BE2C (cell line): ENCODE data around the gene DARS2. TPM values are rescaled to one million over a fixed set of nuclear protein-coding genes. Genes with fewer than 3 reads are reported as not detected.
A peak's percentile ranks its signal among the peaks of the same experiment; 100 is the strongest.

ENCODE experiments used
- DNase-seq: peaks from one replicate; pipeline ENCODE4 v3.0.0-alpha.2; 2020
- H3K27me3 ChIP-seq: fragments of 250-450 bp; sonication (Bioruptor Pico); 2 replicates; pipeline ENCODE4 v1.5.1; 2020; ENCODE audit warnings: mild to moderate bottlenecking
- H3K36me3 ChIP-seq: fragments of 250-450 bp; sonication (Bioruptor Pico); 2 replicates; pipeline ENCODE4 v1.5.1; 2020; ENCODE audit warnings: mild to moderate bottlenecking
- H3K4me1 ChIP-seq: fragments of 250-450 bp; sonication (Bioruptor Pico); 2 replicates; pipeline ENCODE4 v1.5.1; 2020
- H3K4me3 ChIP-seq: 2 replicates; pipeline ENCODE4 v1.5.1; 2011; ENCODE audit warnings: low read depth, low read length
- H3K9me3 ChIP-seq: fragments of 250-450 bp; sonication (Bioruptor Pico); 2 replicates; pipeline ENCODE4 v1.5.1; 2020
- polyA plus RNA-seq: library from polyadenylated mRNA; unstranded; fragments of >200 nt; gene quantifications from one replicate; pipeline ENCODE4 v1.2.1, GENCODE V29; 2012; ENCODE audit warnings: low read depth, missing spikeins; ENCODE audit not compliant: insufficient read length, insufficient read depth
- TF ChIP-seq, protein P1 (sequence below): IDR thresholded peaks from 2 replicates; pipeline ENCODE4 v1.5.1; 2012; ENCODE audit warnings: mild to moderate bottlenecking, low read depth, low read length

DARS2 gene, protein sequence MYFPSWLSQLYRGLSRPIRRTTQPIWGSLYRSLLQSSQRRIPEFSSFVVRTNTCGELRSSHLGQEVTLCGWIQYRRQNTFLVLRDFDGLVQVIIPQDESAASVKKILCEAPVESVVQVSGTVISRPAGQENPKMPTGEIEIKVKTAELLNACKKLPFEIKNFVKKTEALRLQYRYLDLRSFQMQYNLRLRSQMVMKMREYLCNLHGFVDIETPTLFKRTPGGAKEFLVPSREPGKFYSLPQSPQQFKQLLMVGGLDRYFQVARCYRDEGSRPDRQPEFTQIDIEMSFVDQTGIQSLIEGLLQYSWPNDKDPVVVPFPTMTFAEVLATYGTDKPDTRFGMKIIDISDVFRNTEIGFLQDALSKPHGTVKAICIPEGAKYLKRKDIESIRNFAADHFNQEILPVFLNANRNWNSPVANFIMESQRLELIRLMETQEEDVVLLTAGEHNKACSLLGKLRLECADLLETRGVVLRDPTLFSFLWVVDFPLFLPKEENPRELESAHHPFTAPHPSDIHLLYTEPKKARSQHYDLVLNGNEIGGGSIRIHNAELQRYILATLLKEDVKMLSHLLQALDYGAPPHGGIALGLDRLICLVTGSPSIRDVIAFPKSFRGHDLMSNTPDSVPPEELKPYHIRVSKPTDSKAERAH
- polyA plus RNA-seq = 8.0 TPM

DNA sequence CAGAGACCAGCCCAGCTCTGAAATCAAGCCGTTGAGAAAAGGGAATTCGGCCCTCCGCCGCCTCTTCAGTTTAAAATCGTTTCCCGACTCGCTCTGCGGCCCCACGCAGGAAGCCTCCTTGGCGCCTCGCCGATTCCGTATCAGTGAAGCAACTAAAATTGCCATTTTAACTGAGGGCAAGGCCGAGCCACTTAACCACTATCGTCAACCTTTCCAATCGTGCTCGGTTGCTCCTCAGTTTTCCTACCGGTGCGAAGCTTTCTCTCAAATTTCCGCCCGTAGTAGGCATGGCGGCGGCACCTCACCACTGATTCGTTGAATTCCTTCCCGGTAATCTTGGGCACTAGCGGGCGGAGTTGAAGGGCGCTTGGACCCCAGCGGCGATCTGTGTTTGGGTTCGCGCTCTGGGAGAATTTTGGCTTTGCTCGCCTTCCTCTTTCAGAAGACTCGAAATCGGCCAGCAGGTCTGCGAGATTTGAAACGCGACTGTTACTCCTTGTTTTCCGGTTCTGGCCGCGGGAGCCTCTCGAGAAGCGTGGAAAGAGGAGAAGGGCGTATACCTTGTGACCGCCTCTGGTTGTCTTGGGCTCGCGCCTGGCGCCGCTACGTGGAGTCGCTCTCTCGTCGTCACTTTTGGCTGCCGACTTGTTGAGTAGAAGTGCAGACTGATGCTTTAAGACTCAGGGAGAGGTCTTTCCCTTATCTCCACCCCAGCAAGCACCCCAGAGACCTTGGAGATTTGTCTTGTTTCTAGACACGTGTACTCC, at the start of gene DARS2, which contains the start of gene CENPL:
Gene DARS2, plus strand, starts transcription at position 359 of the 767 bp plus-strand sequence. CDS start 557 bp downstream, outside the sequence.
Gene CENPL, minus strand, starts transcription at position 569 of the 767 bp plus-strand sequence. CDS start 13,584 bp downstream, outside the sequence.
- no peaks in the 10 kb centered on the region for H3K27me3 ChIP-seq
- H3K36me3 ChIP-seq = peaks cover 3% of the 10 kb centered on the region; the same call in 1 of the 2 replicates
- no peaks in the 10 kb centered on the region for H3K4me1 ChIP-seq
- DNase-seq = peak; percentile 95
- H3K9me3 ChIP-seq = no peaks in the 10 kb centered on the region
- TF ChIP-seq, protein P1, sequence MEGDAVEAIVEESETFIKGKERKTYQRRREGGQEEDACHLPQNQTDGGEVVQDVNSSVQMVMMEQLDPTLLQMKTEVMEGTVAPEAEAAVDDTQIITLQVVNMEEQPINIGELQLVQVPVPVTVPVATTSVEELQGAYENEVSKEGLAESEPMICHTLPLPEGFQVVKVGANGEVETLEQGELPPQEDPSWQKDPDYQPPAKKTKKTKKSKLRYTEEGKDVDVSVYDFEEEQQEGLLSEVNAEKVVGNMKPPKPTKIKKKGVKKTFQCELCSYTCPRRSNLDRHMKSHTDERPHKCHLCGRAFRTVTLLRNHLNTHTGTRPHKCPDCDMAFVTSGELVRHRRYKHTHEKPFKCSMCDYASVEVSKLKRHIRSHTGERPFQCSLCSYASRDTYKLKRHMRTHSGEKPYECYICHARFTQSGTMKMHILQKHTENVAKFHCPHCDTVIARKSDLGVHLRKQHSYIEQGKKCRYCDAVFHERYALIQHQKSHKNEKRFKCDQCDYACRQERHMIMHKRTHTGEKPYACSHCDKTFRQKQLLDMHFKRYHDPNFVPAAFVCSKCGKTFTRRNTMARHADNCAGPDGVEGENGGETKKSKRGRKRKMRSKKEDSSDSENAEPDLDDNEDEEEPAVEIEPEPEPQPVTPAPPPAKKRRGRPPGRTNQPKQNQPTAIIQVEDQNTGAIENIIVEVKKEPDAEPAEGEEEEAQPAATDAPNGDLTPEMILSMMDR = no peak
- peak within 1 kb of the TSS; percentile 70 for H3K4me3 ChIP-seq

DNA sequence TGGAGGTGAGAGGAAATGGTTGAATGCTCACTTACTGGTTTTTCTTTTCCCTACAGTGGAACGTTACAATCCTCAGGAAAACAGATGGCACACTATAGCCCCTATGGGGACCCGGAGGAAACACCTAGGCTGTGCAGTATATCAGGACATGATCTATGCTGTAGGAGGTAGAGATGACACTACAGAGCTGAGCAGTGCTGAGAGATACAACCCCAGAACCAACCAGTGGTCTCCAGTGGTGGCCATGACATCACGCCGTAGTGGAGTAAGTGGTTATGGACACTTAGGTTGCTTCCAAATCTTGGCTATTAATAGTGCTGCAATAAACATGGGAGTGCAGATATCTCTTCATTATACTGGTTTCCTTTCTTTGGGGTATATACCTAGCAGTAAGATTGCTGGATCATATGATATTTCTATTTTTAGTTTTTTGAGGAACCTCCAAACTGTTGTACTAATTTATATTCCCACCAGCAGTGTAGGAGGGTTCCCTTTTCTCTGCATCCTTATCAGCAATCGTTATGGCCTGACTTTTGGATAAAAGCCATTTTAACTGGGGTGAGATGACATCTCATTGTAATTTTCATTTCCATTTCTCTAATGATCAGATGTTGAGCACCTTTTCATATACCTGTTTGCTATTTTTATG, 48.8 kb upstream of the DARS2 start:
- no peaks in the 10 kb centered on the region for H3K4me1 ChIP-seq
- H3K36me3 ChIP-seq = peaks cover 20% of the 10 kb centered on the region
- DNase-seq = no peak
- no peak overlapping the region for H3K4me3 ChIP-seq
- H3K9me3 ChIP-seq = no peaks in the 10 kb centered on the region
- TF ChIP-seq, protein P1 = no peak
- no peaks in the 10 kb centered on the region for H3K27me3 ChIP-seq

DNA sequence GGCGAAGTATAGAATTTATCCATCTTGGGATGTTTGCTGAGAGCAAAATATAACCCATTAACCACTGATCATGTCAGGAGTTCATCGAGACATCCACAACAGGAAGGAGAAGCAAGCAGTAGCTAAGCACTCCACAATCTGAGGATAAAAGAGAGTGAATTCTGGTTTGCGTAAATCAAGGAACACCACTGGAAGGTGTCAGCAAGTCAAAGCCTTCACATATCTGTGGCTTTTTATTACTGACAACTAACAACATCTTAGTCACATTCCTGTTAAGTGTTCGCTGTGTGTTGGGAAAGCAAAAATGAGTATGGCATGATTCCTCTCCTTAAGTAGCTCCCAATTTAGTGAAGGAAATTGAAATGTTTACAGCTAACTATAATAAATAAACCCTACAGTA, 44.5 kb upstream of the DARS2 start:
- no peak overlapping the region for H3K4me3 ChIP-seq
- TF ChIP-seq, protein P1 = no peak
- peaks cover 29% of the 10 kb centered on the region for H3K36me3 ChIP-seq
- no peaks in the 10 kb centered on the region for H3K27me3 ChIP-seq
- H3K9me3 ChIP-seq = no peaks in the 10 kb centered on the region
- no peaks in the 10 kb centered on the region for H3K4me1 ChIP-seq
- DNase-seq = no peak

DNA sequence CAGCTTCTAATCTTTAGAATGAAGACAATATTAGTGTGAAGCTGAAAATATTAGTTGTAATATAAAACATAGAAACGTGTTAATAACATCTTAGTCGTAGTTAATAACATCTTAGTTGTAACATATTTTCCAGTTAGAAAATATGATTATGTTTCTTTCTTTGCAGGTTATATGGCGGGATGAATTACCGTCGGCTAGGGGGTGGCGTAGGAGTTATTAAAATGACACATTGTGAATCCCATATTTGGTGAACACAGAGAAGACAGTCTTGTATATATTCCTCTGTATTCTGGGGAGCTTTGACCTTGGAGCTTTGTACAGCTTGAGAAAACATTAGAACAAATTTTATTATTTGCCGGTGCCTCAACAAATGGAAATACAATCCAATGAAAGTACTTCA, 39.5 kb upstream of the DARS2 start:
- no peak for DNase-seq
- H3K4me3 ChIP-seq = no peak overlapping the region
- no peaks in the 10 kb centered on the region for H3K27me3 ChIP-seq
- TF ChIP-seq, protein P1 = no peak
- H3K4me1 ChIP-seq = no peaks in the 10 kb centered on the region
- H3K36me3 ChIP-seq = peaks cover 18% of the 10 kb centered on the region
- no peaks in the 10 kb centered on the region for H3K9me3 ChIP-seq

DNA sequence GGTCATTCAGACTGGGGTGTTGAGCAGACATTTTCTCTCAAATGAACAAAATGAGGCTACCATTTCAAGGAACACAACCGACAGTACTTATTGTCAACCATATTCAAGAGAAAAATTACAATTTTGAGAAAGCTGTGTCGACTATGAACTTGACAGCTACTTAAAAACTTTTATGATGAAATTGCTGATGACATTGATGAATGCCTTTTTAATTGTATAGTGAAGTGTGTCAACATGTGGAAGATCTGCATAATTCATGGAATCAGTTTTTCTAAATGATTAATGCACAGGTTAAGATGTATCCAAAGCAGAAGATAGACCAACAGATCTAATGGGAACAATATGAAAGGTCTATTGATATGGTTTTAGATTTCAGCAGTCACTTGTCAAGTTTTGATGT, 34.6 kb upstream of the DARS2 start:
- no peak overlapping the region for H3K4me3 ChIP-seq
- DNase-seq = no peak
- H3K36me3 ChIP-seq = peaks cover 6% of the 10 kb centered on the region
- H3K27me3 ChIP-seq = no peaks in the 10 kb centered on the region
- TF ChIP-seq, protein P1 = no peak
- no peaks in the 10 kb centered on the region for H3K4me1 ChIP-seq
- H3K9me3 ChIP-seq = no peaks in the 10 kb centered on the region; the same call in 1 of the 2 replicates
